Measurements from ENCODE around the gene ADRA2C. TPM values are rescaled to one million over a fixed set of nuclear protein-coding genes. Genes with fewer than 3 reads are reported as not detected.

The ADRA2C gene
- total and polyA plus RNA-seq, 2 of the 13 experiments (the other 11 are each of a cell fraction or from before 2014, with no cell fraction given): 15.4 to 69.7 TPM

DNA sequence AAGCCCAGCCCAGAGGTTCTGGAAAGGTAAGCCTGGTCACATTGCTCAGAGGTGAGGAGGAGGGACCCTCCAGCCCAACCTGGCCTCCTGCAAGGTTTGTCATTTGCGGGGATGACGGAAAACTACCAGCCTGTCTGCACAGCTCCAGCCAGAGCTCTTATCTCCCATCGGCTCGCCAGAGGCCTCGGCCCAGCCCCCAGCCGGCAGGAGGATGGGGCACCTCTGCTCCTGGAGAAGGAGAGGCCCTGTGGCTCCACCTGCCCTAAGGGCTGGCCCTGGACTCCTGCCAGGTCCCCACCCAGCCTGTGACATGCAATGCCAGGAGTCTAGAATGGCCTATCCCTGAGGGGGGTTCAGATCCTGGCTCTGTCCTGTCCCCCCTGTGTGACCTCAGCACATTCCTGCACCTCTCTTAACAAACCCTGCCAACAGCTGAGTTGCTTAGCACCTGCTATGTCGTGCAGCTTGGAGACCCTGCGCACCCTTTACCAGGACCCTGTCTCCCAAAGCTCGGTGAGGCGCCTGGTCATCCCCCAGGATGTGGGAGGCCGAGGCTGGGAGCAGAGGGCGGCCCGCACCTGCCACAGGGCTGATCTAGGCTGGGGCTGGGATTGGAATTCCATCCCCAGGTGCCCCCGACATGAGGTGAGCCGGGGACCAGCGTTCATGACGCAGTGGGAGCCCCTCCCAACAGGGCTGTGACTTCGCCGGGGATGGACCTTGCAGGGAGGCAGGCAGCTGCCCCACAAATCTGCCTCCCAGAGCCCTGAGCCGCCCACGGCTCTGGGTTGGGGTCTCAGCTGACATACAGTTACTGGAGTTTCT is 14.4 kb downstream of the ADRA2C start (continued):
- TF ChIP-seq REST (IDR thresholded peaks at IDR 0.05; ENCODE audit: borderline replicate concordance in 1 of 2, low read depth in 1 of 2, low read length in 2 of 2): no peak
- TF ChIP-seq ZNF770 (CRISPR knock-in tag; IDR thresholded peaks at IDR 0.05): peak; percentile 31
- peak; percentile 66; the same call in 1 of the 2 replicates for TF ChIP-seq ZSCAN5A (CRISPR knock-in tag; IDR thresholded peaks at IDR 0.05; ENCODE audit: borderline replicate concordance)
- TF ChIP-seq ZNF570 (CRISPR knock-in tag; IDR thresholded peaks at IDR 0.05; ENCODE audit: borderline replicate concordance): no peak
- TF ChIP-seq ZBTB39 (CRISPR knock-in tag; IDR thresholded peaks at IDR 0.05): peak; percentile 45; the same call in 1 of the 2 replicates
- no peak for TF ChIP-seq ZNF367 (CRISPR knock-in tag; IDR thresholded peaks at IDR 0.05; ENCODE audit: borderline replicate concordance)
- peak; percentile 75 for TF ChIP-seq ISL2 (CRISPR knock-in tag; IDR thresholded peaks at IDR 0.05)
- TF ChIP-seq ZNF598 (CRISPR knock-in tag; IDR thresholded peaks at IDR 0.05; ENCODE audit: borderline replicate concordance): 0 out of 2 replicates have a peak, but pooled peaks have one; percentile 24
- no peak for TF ChIP-seq AKNA (CRISPR knock-in tag; IDR thresholded peaks at IDR 0.05; ENCODE audit: borderline replicate concordance)
- no peak for TF ChIP-seq ZNF431 (CRISPR knock-in tag; IDR thresholded peaks at IDR 0.05; ENCODE audit: borderline replicate concordance, low read depth)

Data from HepG2 (cell line).